ENCODE results near the gene ANO3.

Gene ANO3

DNA sequence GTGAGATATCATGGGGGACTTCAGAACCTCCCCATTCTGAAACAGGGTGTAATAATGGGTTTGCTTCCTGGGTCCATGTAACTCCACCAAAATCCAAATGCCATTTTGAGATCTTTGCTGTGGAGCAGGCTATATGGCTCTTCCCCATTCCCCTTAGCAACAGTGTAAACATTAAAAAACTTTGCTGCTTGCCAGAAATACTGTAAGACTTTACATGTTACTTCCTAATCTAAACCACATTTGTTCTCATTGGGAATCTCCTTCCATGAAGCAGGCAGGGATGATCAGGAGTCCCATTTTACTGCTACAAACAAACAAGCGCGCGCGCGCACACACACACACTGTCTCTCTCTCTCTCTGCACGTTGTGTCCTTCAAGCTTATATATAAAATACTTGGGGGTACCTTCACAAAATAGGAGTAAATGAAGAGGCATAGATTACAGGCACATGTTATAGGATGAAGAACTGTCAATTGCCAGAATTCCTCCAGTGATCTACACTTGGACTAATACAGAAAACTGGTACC, 86.5 kb downstream of the ANO3 start:
- no peak for DNase-seq (ENCODE audit: low read depth)
- TF ChIP-seq POLR2A (IDR thresholded peaks at IDR 0.05; ENCODE audit: extremely low read depth, insufficient read length) (no peak), MYC (IDR thresholded peaks at IDR 0.05; ENCODE audit: low read depth, low read length) (no peak)
- TF ChIP-seq, protein P1, sequence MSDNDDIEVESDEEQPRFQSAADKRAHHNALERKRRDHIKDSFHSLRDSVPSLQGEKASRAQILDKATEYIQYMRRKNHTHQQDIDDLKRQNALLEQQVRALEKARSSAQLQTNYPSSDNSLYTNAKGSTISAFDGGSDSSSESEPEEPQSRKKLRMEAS (IDR thresholded peaks at IDR 0.05; ENCODE audit: low read depth, low read length) = no peak
- H3K4me3 ChIP-seq (ENCODE audit: low read depth, low read length) = no peak overlapping the region

DNA sequence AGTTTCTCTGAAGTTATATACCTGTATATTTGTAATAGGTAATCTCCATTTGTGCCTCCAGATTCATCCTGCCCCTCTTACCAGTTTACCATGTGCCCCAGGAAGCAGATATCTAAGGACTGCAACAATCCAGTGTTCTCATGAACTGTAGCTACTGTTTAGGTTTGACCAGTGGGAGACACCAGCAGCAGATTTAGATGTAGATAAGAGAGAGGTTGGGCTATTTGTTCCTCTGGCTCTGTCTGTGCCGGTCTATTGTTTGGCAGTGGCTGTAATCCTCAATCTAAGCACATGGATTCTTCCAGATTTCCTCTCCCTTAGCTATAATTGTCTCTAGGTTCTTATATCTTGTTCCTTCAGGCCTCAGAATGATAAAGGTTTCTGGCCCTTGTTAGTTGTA, 88.4 kb downstream of the ANO3 start:
- TF ChIP-seq, protein P1 (IDR thresholded peaks at IDR 0.05; ENCODE audit: low read depth, low read length) = no peak
- TF ChIP-seq POLR2A (IDR thresholded peaks at IDR 0.05; ENCODE audit: extremely low read depth, insufficient read length) (no peak), MYC (IDR thresholded peaks at IDR 0.05; ENCODE audit: low read depth, low read length) (no peak)
- TF ChIP-seq, protein P2, sequence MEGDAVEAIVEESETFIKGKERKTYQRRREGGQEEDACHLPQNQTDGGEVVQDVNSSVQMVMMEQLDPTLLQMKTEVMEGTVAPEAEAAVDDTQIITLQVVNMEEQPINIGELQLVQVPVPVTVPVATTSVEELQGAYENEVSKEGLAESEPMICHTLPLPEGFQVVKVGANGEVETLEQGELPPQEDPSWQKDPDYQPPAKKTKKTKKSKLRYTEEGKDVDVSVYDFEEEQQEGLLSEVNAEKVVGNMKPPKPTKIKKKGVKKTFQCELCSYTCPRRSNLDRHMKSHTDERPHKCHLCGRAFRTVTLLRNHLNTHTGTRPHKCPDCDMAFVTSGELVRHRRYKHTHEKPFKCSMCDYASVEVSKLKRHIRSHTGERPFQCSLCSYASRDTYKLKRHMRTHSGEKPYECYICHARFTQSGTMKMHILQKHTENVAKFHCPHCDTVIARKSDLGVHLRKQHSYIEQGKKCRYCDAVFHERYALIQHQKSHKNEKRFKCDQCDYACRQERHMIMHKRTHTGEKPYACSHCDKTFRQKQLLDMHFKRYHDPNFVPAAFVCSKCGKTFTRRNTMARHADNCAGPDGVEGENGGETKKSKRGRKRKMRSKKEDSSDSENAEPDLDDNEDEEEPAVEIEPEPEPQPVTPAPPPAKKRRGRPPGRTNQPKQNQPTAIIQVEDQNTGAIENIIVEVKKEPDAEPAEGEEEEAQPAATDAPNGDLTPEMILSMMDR (IDR thresholded peaks at IDR 0.05; ENCODE audit: low read depth, low read length) = no peak
- no peak for DNase-seq (ENCODE audit: low read depth)
- no peak overlapping the region for H3K4me3 ChIP-seq (ENCODE audit: low read depth, low read length)

DNA sequence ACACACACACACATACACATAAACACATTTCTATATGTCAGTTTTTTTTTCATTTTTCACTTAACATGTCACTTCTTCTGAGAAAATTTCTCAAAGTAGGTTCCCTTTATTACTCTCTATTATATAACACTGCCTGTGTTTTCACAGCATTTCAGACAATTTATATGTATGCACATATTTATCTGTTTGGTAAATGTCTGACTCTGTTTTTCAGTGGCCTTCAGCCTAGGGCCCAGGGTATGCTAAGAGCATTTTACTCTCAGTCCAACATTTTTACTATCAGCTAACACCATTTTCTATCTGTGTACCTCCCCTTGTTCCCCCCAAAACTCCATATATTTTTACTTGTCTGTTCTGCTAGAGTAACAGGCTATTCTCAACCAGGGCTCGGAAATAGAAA, 92.3 kb downstream of the ANO3 start:
- no peak for TF ChIP-seq POLR2A (IDR thresholded peaks at IDR 0.05; ENCODE audit: extremely low read depth, insufficient read length)
- no peak for DNase-seq (ENCODE audit: low read depth)
- H3K4me3 ChIP-seq (ENCODE audit: low read depth, low read length) = no peak overlapping the region

DNA sequence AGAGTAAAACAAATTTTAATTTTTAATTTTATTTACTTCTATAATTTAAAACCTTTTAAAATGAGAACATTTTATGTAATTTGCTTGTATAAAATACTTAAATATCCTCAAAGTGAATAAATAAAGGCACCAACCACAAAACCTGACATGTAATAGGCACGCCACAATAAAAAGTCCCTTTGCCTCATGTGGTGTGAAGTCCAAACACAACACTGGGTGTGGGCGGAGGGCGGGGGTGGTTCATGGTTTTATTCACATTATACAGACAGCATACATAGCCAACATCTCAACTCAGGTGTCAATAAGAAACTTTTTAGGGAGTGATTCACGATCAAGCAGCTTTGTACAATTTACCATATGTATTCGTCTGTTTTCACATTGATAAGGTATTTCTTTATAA, 107.9 kb downstream of the ANO3 start:
- H3K4me3 ChIP-seq (ENCODE audit: low read depth, low read length) = no peak overlapping the region
- no peak for DNase-seq (ENCODE audit: low read depth)
- TF ChIP-seq MYC (IDR thresholded peaks at IDR 0.05; ENCODE audit: low read depth, low read length) (no peak), POLR2A (IDR thresholded peaks at IDR 0.05; ENCODE audit: extremely low read depth, insufficient read length) (no peak)
- TF ChIP-seq, protein P1 (IDR thresholded peaks at IDR 0.05; ENCODE audit: low read depth, low read length) = no peak
- TF ChIP-seq, protein P2 (IDR thresholded peaks at IDR 0.05; ENCODE audit: low read depth, low read length) = no peak

DNA sequence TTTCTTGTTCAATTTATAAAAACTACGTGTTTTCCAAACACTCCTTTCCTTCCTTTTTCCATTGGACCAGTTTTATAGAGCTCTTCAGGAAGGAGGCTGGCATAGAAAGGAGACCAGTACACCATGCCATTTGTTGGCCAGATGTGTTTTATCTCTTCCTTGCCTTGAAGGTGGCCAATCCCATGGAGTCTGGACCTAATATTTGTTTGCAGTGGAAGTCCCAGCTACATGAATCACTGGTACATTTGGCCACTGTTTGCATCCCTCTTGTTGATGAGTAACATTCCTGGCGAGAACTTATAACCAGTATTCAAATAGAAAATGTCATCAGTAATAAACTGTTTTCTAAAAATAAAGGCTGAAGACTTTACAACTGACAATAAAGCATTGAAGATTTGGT, 110.2 kb downstream of the ANO3 start:
- TF ChIP-seq, protein P1 (IDR thresholded peaks at IDR 0.05; ENCODE audit: low read depth, low read length) = no peak
- no peak for TF ChIP-seq MYC (IDR thresholded peaks at IDR 0.05; ENCODE audit: low read depth, low read length)
- no peak for TF ChIP-seq POLR2A (IDR thresholded peaks at IDR 0.05; ENCODE audit: extremely low read depth, insufficient read length)
- TF ChIP-seq, protein P2 (IDR thresholded peaks at IDR 0.05; ENCODE audit: low read depth, low read length) = no peak
- H3K4me3 ChIP-seq (ENCODE audit: low read depth, low read length) = no peak overlapping the region
- DNase-seq (ENCODE audit: low read depth) = no peak

DNA sequence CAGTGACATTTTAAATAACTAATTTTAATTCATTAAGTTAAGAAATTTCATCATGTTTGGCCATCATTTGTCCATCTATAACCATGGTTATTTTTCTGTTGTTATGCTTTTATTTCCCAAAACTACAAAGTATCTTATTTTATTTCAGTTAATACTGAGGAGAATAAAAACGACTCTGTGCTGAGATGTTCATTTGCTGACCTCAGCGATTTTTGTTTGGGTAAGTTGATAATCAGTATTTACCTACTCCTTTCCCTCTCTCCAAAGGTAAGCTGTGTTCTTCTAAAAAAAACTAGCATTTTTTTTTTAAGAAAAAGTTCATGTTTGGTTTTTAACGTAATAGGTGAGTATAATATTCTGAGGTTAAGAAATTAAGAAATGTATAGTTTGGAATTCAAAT, 111.7 kb downstream of the ANO3 start:
- DNase-seq (ENCODE audit: low read depth) = no peak
- H3K4me3 ChIP-seq (ENCODE audit: low read depth, low read length) = no peak overlapping the region
- TF ChIP-seq, protein P1 (IDR thresholded peaks at IDR 0.05; ENCODE audit: low read depth, low read length) = no peak
- no peak for TF ChIP-seq POLR2A (IDR thresholded peaks at IDR 0.05; ENCODE audit: extremely low read depth, insufficient read length)
- TF ChIP-seq, protein P2 (IDR thresholded peaks at IDR 0.05; ENCODE audit: low read depth, low read length) = no peak
- TF ChIP-seq MYC (IDR thresholded peaks at IDR 0.05; ENCODE audit: low read depth, low read length) = no peak

DNA sequence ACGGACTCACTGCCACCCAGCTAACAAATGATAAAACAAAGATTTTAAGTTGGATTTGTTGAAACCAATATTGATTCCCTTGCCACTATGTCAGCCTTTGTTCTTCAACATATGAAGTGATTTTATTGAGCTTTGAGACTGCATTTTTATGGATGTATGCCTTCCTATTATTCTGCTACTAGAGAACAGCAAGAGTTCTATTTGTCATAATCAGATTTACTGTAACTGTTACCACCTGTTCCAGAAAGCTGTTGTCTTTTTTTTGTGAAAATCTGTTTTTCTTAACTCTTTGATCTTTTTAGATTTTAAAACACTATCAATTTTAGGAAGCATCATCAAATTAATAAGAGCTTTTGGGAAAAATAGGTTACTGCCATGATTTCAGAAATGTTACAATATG, 125.7 kb downstream of the ANO3 start:
- no peak for DNase-seq (ENCODE audit: low read depth)
- no peak overlapping the region for H3K4me3 ChIP-seq (ENCODE audit: low read depth, low read length)
- TF ChIP-seq, protein P2 (IDR thresholded peaks at IDR 0.05; ENCODE audit: low read depth, low read length) = no peak
- TF ChIP-seq MYC (IDR thresholded peaks at IDR 0.05; ENCODE audit: low read depth, low read length) = no peak
- no peak for TF ChIP-seq POLR2A (IDR thresholded peaks at IDR 0.05; ENCODE audit: extremely low read depth, insufficient read length)
- TF ChIP-seq, protein P1 (IDR thresholded peaks at IDR 0.05; ENCODE audit: low read depth, low read length) = no peak

Data from NB4 (cell line).